HG03196 (cell line): Measurements from ENCODE around the gene SDF4.
"Not testable (repeated sequence)": the region's sequence is repeated elsewhere in the genome, so short reads cannot be mapped to it uniquely, and the experiment has no call there.

Experiments used
- ATAC-seq: cut with Tn5 transposase; IDR thresholded peaks from one replicate; pipeline ENCODE4 v1.9.1; 2021; ENCODE audit not compliant: unreplicated experiment

The SDF4 gene

GRCh38 chr1:1181129-1181937 lies 50.5 kb downstream of the SDF4 start:
- no peak for ATAC-seq

- ATAC-seq, result no peak
Measured at GRCh38 chr1:1179983-1180861, 51.6 kb downstream of the SDF4 start.

GRCh38 chr1:1179346-1179982 lies 52.3 kb downstream of the SDF4 start:
- no peak for ATAC-seq

- no peak for ATAC-seq
Measured at GRCh38 chr1:1178794-1179331, 52.9 kb downstream of the SDF4 start.

GRCh38 chr1:1177452-1178206 lies 54.2 kb downstream of the SDF4 start:
- ATAC-seq, result no peak

GRCh38 chr1:1176931-1177330 lies 54.9 kb downstream of the SDF4 start:
- ATAC-seq, result no peak

- ATAC-seq, result not testable (repeated sequence)
Measured at GRCh38 chr1:1176063-1176761, 55.6 kb downstream of the SDF4 start.

- no peak for ATAC-seq
Measured at GRCh38 chr1:1175221-1176062, 56.4 kb downstream of the SDF4 start.

GRCh38 chr1:1173793-1174415 lies 57.9 kb downstream of the SDF4 start, which contains the start of gene TTLL10:
Gene TTLL10 (plus strand): TSS chr1:1173880. CDS start chr1:1179216, 5,336 bp downstream.
- no peak for ATAC-seq

GRCh38 chr1:1173061-1173792 lies 58.6 kb downstream of the SDF4 start:
- ATAC-seq, result no peak

- no peak for ATAC-seq
Measured at GRCh38 chr1:1171546-1172340, 60.1 kb downstream of the SDF4 start.

- no peak for ATAC-seq
Measured at GRCh38 chr1:1171161-1171545, 60.6 kb downstream of the SDF4 start.

GRCh38 chr1:1170215-1171091 lies 61.3 kb downstream of the SDF4 start:
- no peak for ATAC-seq

- no peak for ATAC-seq
Measured at GRCh38 chr1:1169429-1170214, 62.2 kb downstream of the SDF4 start.
